GM23338 (cell line): ENCODE results near the gene CTNNA3. TPM values are rescaled to one million over a fixed set of nuclear protein-coding genes. Genes with fewer than 3 reads are reported as not detected.

ENCODE experiments used
- ATAC-seq: fragments of 200-7000 bp; cut with Tn5 transposase; 3 replicates; pipeline ENCODE4 v1.9.1; 2020
- DNase-seq: peaks from one replicate; pipeline ENCODE4 v3.0.0-alpha.2; 2015; ENCODE audit warnings: low spot score
- H2AFZ ChIP-seq: fragments of 200-600 bp; sonication (generic); 2 replicates; pipeline ENCODE4 v1.8.0; 2016; ENCODE audit warnings: antibody characterized with exemption, mild to moderate bottlenecking, moderate library complexity
- H3F3A ChIP-seq: fragments of 200-600 bp; sonication (generic); replicated peaks from 2 replicates; pipeline ENCODE4 v1.8.0; 2017; ENCODE audit warnings: antibody characterized with exemption, mixed run types, low read depth
- H3K27ac ChIP-seq: fragments of 200-600 bp; sonication (generic); 2 replicates; pipeline ENCODE4 v1.6.1; 2016; ENCODE audit warnings: low read depth
- H3K27me3 ChIP-seq: fragments of 200-600 bp; sonication (generic); 2 replicates; pipeline ENCODE4 v1.8.0; 2016; ENCODE audit warnings: mild to moderate bottlenecking, mixed run types, moderate library complexity; ENCODE audit not compliant: insufficient read depth
- H3K36me3 ChIP-seq: fragments of 200-600 bp; sonication (generic); 2 replicates; pipeline ENCODE4 v1.8.0; 2016; ENCODE audit warnings: mild to moderate bottlenecking; ENCODE audit not compliant: insufficient read depth
- H3K4me1 ChIP-seq: fragments of 200-600 bp; sonication (generic); 2 replicates; pipeline ENCODE4 v1.8.0; 2016; ENCODE audit warnings: mild to moderate bottlenecking, moderate library complexity; ENCODE audit not compliant: insufficient read depth
- H3K4me2 ChIP-seq: fragments of 200-600 bp; sonication (generic); 2 replicates; pipeline ENCODE4 v1.7.1; 2017; ENCODE audit warnings: mixed run types
- H3K4me3 ChIP-seq: fragments of 200-600 bp; sonication (generic); 2 replicates; pipeline ENCODE4 v1.6.1; 2016; ENCODE audit warnings: mixed run types
- H3K79me2 ChIP-seq: fragments of 200-600 bp; sonication (generic); replicated peaks from 2 replicates; pipeline ENCODE4 v1.8.0; 2017; ENCODE audit warnings: mild to moderate bottlenecking; ENCODE audit not compliant: insufficient read depth
- H3K9me2 ChIP-seq: fragments of 200-600 bp; sonication (generic); 2 replicates; pipeline ENCODE4 v1.8.0; 2017; ENCODE audit not compliant: insufficient read depth
- H4K20me1 ChIP-seq: fragments of 200-600 bp; sonication (generic); replicated peaks from 2 replicates; pipeline ENCODE4 v1.8.0; 2017; ENCODE audit warnings: mild to moderate bottlenecking; ENCODE audit not compliant: insufficient read depth
- H3K27ac Mint-ChIP-seq: 2 replicates; pipeline ENCODE4 v1.8.0; 2020; ENCODE audit warnings: inconsistent platforms, mild to moderate bottlenecking, moderate library complexity, mixed read lengths
- H3K27me3 Mint-ChIP-seq: 3 replicates; pipeline ENCODE4 v1.8.0; 2022; ENCODE audit warnings: low read depth, mild to moderate bottlenecking, moderate library complexity, mixed read lengths, inconsistent platforms; ENCODE audit not compliant: insufficient read depth, poor library complexity
- H3K36me3 Mint-ChIP-seq: 3 replicates; pipeline ENCODE4 v1.8.0; 2021; ENCODE audit warnings: low read depth, mild to moderate bottlenecking, inconsistent platforms, moderate library complexity, mixed read lengths
- H3K4me1 Mint-ChIP-seq: 3 replicates; pipeline ENCODE4 v1.8.0; 2020; ENCODE audit warnings: mild to moderate bottlenecking, inconsistent platforms, mixed read lengths
- H3K4me3 Mint-ChIP-seq: 3 replicates; pipeline ENCODE4 v1.8.0; 2021; ENCODE audit warnings: moderate library complexity, mild to moderate bottlenecking, inconsistent platforms, mixed read lengths
- H3K9me3 Mint-ChIP-seq: 3 replicates; pipeline ENCODE4 v1.8.0; 2020; ENCODE audit warnings: moderate library complexity, mild to moderate bottlenecking, inconsistent platforms, mixed read lengths
- CREB1 ChIP-seq: fragments of 250-450 bp; sonication (Bioruptor Pico); IDR thresholded peaks from 2 replicates; pipeline ENCODE4 v1.5.0; 2020; ENCODE audit warnings: low read depth, mild to moderate bottlenecking, moderate library complexity
- CTCF ChIP-seq, 2 experiments: fragments of 200-600 bp in 1 of 2; sonication (generic) in 1 of 2; conservative IDR thresholded peaks; 2 replicates each; pipeline versions ENCODE4 v1.5.1 to v1.6.1; 2016 to 2017; ENCODE audit warnings: antibody characterized with exemption in 2 of 2, low read depth in 2 of 2, mild to moderate bottlenecking in 2 of 2, moderate library complexity in 1 of 2
- ETS1 ChIP-seq: IDR thresholded peaks from 2 replicates; pipeline ENCODE4 v1.6.1; 2016; ENCODE audit warnings: antibody characterized with exemption
- EZH2 ChIP-seq: fragments of 200-600 bp; sonication (generic); IDR thresholded peaks from one replicate; pipeline ENCODE4 v1.8.0; 2017; ENCODE audit warnings: antibody characterized with exemption, mild to moderate bottlenecking, low read depth; ENCODE audit not compliant: unreplicated experiment
- EZH2phosphoT487 ChIP-seq: fragments of 200-600 bp; sonication (generic); IDR thresholded peaks from one replicate; pipeline ENCODE4 v1.8.1; 2018; ENCODE audit warnings: antibody characterized with exemption; ENCODE audit not compliant: unreplicated experiment
- NANOG ChIP-seq: IDR thresholded peaks from 2 replicates; pipeline ENCODE4 v1.6.1; 2016; ENCODE audit warnings: antibody characterized with exemption, borderline replicate concordance
- POLR2AphosphoS5 ChIP-seq: IDR thresholded peaks from 2 replicates; pipeline ENCODE4 v1.6.1; 2016; ENCODE audit warnings: antibody characterized with exemption, low read depth
- REST ChIP-seq: IDR thresholded peaks from one replicate; pipeline ENCODE4 v1.6.1; 2018; ENCODE audit warnings: antibody characterized with exemption; ENCODE audit not compliant: unreplicated experiment
- STAT1 ChIP-seq: IDR thresholded peaks from one replicate; pipeline ENCODE4 v1.6.1; 2016; ENCODE audit warnings: antibody characterized with exemption; ENCODE audit not compliant: unreplicated experiment
- ZNF114 ChIP-seq: fragments of 250-450 bp; sonication (Bioruptor Pico); IDR thresholded peaks from 2 replicates; pipeline ENCODE4 v1.5.0; 2020; ENCODE audit warnings: mild to moderate bottlenecking, moderate library complexity
- ZNF331 ChIP-seq: fragments of 250-450 bp; sonication (Bioruptor Pico); IDR thresholded peaks from 2 replicates; pipeline ENCODE4 v1.5.0; 2020; ENCODE audit warnings: low read depth, mild to moderate bottlenecking, moderate library complexity
- ZNF462 ChIP-seq: fragments of 250-450 bp; sonication (Bioruptor Pico); IDR thresholded peaks from 2 replicates; pipeline ENCODE4 v1.5.0; 2020; ENCODE audit warnings: mild to moderate bottlenecking, moderate library complexity
- polyA plus RNA-seq: library from polyadenylated mRNA; unstranded; fragments of >200 nt; fragmentation: Nextera tagmentation; extraction: Ambion mirVana; gene quantifications from 2 replicates; pipeline ENCODE4 v1.2.1, GENCODE V29; 2016
- total RNA-seq: library from RNA; depleted of rRNA; stranded (reverse); fragments of >200 nt; shearing (Covaris generic); gene quantifications from 2 replicates; pipeline ENCODE4 v1.2.3, GENCODE V29; 2014

CTNNA3 gene
- total and polyA plus RNA-seq, 2 experiments from 2014 or later: 0.71 to 3.3 TPM

- H3K27me3 ChIP-seq: no peaks in the 10 kb centered on the region
- DNase-seq (no peak), ATAC-seq (no peak)
- H3K36me3 Mint-ChIP-seq: peaks cover 3% of the 10 kb centered on the region; the same call in 1 of the 3 replicates
- no peak overlapping the region for H2AFZ ChIP-seq
- H3K4me2 ChIP-seq: no peak overlapping the region
- no peak overlapping the region for H3K27ac Mint-ChIP-seq
- TF ChIP-seq POLR2AphosphoS5 (no peak), REST (no peak), STAT1 (no peak), NANOG (no peak), ZNF114 (CRISPR knock-in tag) (no peak), ETS1 (no peak), CTCF (conservative IDR thresholded peaks at IDR 0.05; ENCODE audit: low read depth in 2 of 2) (no peak), ZNF462 (no peak), CREB1 (no peak), EZH2 (no peak), ZNF331 (CRISPR knock-in tag) (no peak), EZH2phosphoT487 (no peak)
- H3F3A ChIP-seq: no peaks in the 10 kb centered on the region
- H3K4me1 Mint-ChIP-seq: no peaks in the 10 kb centered on the region
- H3K4me3 Mint-ChIP-seq: no peak overlapping the region
- H3K27me3 Mint-ChIP-seq: no peaks in the 10 kb centered on the region
- no peak overlapping the region for H3K4me3 ChIP-seq
- H4K20me1 ChIP-seq: no peaks in the 10 kb centered on the region
- H3K27ac ChIP-seq: no peak overlapping the region
- H3K4me1 ChIP-seq: 0 out of 2 replicates have a peak, but pooled peaks cover 4% of the 10 kb centered on the region
- H3K9me3 Mint-ChIP-seq: peaks cover 4% of the 10 kb centered on the region; the same call in 2 of the 3 replicates
- no peaks in the 10 kb centered on the region for H3K36me3 ChIP-seq
- no peaks in the 10 kb centered on the region for H3K79me2 ChIP-seq
- peaks cover 5% of the 10 kb centered on the region; the same call in 1 of the 2 replicates for H3K9me2 ChIP-seq
These were observed 1229.0 kb downstream of the CTNNA3 start for GRCh38 chr10:66467042-66467441.
